Osteocyte (in vitro differentiated cells): ENCODE results near the gene EPHB1. TPM values are rescaled to one million over a fixed set of nuclear protein-coding genes. Genes with fewer than 3 reads are reported as not detected.
A peak's percentile ranks its signal among the peaks of the same experiment; 100 is the strongest.
"Not testable (repeated sequence)": the region's sequence is repeated elsewhere in the genome, so short reads cannot be mapped to it uniquely, and the experiment has no call there.

Source experiments
- DNase-seq: peaks from one replicate; pipeline ENCODE4 v3.0.0; 2021; ENCODE audit warnings: mixed read lengths; ENCODE audit not compliant: unreplicated experiment; ENCODE audit errors: extremely low spot score
- H3K27ac Mint-ChIP-seq: one replicate; pipeline ENCODE4 v1.8.0; 2021; ENCODE audit warnings: mild to moderate bottlenecking, mixed read lengths; ENCODE audit not compliant: unreplicated experiment
- H3K27me3 Mint-ChIP-seq: one replicate; pipeline ENCODE4 v1.8.0; 2021; ENCODE audit warnings: mixed read lengths; ENCODE audit not compliant: unreplicated experiment
- H3K36me3 Mint-ChIP-seq: one replicate; pipeline ENCODE4 v1.8.0; 2021; ENCODE audit warnings: mixed read lengths; ENCODE audit not compliant: unreplicated experiment
- H3K4me1 Mint-ChIP-seq: one replicate; pipeline ENCODE4 v1.8.0; 2021; ENCODE audit warnings: mixed read lengths; ENCODE audit not compliant: unreplicated experiment
- H3K4me3 Mint-ChIP-seq: one replicate; pipeline ENCODE4 v1.8.0; 2021; ENCODE audit warnings: mild to moderate bottlenecking, moderate library complexity, mixed read lengths; ENCODE audit not compliant: unreplicated experiment
- H3K9me3 Mint-ChIP-seq: one replicate; pipeline ENCODE4 v1.8.0; 2021; ENCODE audit warnings: mixed read lengths; ENCODE audit not compliant: unreplicated experiment
- CTCF ChIP-seq: fragments of 200-600 bp; sonication (generic); IDR thresholded peaks from 2 replicates; pipeline ENCODE4 v1.5.0; 2021; ENCODE audit warnings: antibody characterized with exemption, mild to moderate bottlenecking, moderate library complexity
- total RNA-seq: library from RNA; stranded (reverse); gene quantifications from 2 replicates; pipeline ENCODE4 v1.2.1, GENCODE V29; 2021

The EPHB1 gene
- total RNA-seq, 1 donor from 2014 or later: 0.75 TPM

GRCh38 chr3:134959516-134959915 is 164.5 kb downstream of the EPHB1 start:
- Mint-ChIP-seq H3K4me1 (no peaks in the 10 kb centered on the region), H3K4me3 (no peak overlapping the region), H3K36me3 (no peaks in the 10 kb centered on the region), H3K27me3 (no peaks in the 10 kb centered on the region), H3K27ac (no peak overlapping the region), H3K9me3 (no peaks in the 10 kb centered on the region)
- DNase-seq: no peak
- TF ChIP-seq CTCF: no peak

- no peak for DNase-seq
- peaks cover 3% of the 10 kb centered on the region for H3K9me3 Mint-ChIP-seq
- no peak for TF ChIP-seq CTCF
- H3K27ac Mint-ChIP-seq: no peak overlapping the region
- H3K36me3 Mint-ChIP-seq: no peaks in the 10 kb centered on the region
- H3K4me1 Mint-ChIP-seq: no peaks in the 10 kb centered on the region
- peaks cover 2% of the 10 kb centered on the region for H3K27me3 Mint-ChIP-seq
- H3K4me3 Mint-ChIP-seq: no peak overlapping the region
Measured at GRCh38 chr3:134964226-134964625, 169.2 kb downstream of the EPHB1 start.

- H3K36me3 Mint-ChIP-seq: no peaks in the 10 kb centered on the region
- no peaks in the 10 kb centered on the region for H3K4me1 Mint-ChIP-seq
- TF ChIP-seq CTCF: no peak
- DNase-seq: no peak
- no peak overlapping the region for H3K27ac Mint-ChIP-seq
- H3K4me3 Mint-ChIP-seq: no peak overlapping the region
- peaks cover 2% of the 10 kb centered on the region for H3K27me3 Mint-ChIP-seq
- H3K9me3 Mint-ChIP-seq: peaks cover 3% of the 10 kb centered on the region
Measured at GRCh38 chr3:134965865-134966481, 170.9 kb downstream of the EPHB1 start.

GRCh38 chr3:134970895-134971294 is 175.8 kb downstream of the EPHB1 start:
- TF ChIP-seq CTCF: no peak
- Mint-ChIP-seq H3K27ac (no peak overlapping the region), H3K4me1 (no peaks in the 10 kb centered on the region), H3K4me3 (no peak overlapping the region), H3K36me3 (no peaks in the 10 kb centered on the region), H3K27me3 (peaks cover 2% of the 10 kb centered on the region), H3K9me3 (peaks cover 3% of the 10 kb centered on the region)
- DNase-seq: peak; percentile 23

GRCh38 chr3:134971306-134971705 is 176.2 kb downstream of the EPHB1 start:
- H3K4me1 Mint-ChIP-seq: no peaks in the 10 kb centered on the region
- no peak overlapping the region for H3K27ac Mint-ChIP-seq
- H3K36me3 Mint-ChIP-seq: no peaks in the 10 kb centered on the region
- H3K27me3 Mint-ChIP-seq: peaks cover 2% of the 10 kb centered on the region
- peaks cover 3% of the 10 kb centered on the region for H3K9me3 Mint-ChIP-seq
- TF ChIP-seq CTCF: no peak
- DNase-seq: peak; percentile 64
- H3K4me3 Mint-ChIP-seq: no peak overlapping the region

- not testable (repeated sequence) for H3K36me3 Mint-ChIP-seq, H3K4me3 Mint-ChIP-seq, H3K27ac Mint-ChIP-seq, H3K9me3 Mint-ChIP-seq, H3K27me3 Mint-ChIP-seq, H3K4me1 Mint-ChIP-seq
- peak; percentile 5 for DNase-seq
Measured at GRCh38 chr3:134971907-134972306, 176.8 kb downstream of the EPHB1 start.
